GM21717 (cell line): ENCODE results near the gene POTEB3.
"Not testable (repeated sequence)": the region's sequence is repeated elsewhere in the genome, so short reads cannot be mapped to it uniquely, and the experiment has no call there.

Source experiments
- ATAC-seq: cut with Tn5 transposase; IDR thresholded peaks from one replicate; pipeline ENCODE4 v1.9.1; 2021; ENCODE audit warnings: mild to moderate bottlenecking, moderate library complexity; ENCODE audit not compliant: unreplicated experiment

Gene POTEB3

DNA sequence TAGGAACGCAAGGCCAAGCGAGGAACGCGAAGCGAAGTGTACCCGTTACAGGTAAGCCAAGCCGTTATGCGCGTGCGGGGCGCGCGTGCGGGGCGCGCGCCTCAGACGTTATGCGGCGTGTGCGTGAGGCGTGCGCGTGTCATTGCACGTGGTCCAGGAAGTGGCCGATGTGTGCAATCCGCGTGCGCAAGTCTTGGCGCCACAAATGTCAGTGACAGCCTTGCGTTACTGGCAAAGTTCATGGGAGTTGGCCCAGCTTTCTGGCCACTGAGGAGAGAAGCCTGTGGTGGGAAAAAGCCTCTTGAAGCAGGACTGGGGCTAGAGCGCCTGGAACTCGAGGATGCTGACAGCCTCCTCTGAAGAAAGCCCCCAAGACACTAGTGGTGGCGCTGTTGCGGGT lies at the start of gene POTEB3:
Gene POTEB3, minus strand, starts transcription at position 101 of the 400 bp plus-strand sequence. CDS start 488 bp downstream, outside the sequence.
- not testable (repeated sequence) for ATAC-seq

DNA sequence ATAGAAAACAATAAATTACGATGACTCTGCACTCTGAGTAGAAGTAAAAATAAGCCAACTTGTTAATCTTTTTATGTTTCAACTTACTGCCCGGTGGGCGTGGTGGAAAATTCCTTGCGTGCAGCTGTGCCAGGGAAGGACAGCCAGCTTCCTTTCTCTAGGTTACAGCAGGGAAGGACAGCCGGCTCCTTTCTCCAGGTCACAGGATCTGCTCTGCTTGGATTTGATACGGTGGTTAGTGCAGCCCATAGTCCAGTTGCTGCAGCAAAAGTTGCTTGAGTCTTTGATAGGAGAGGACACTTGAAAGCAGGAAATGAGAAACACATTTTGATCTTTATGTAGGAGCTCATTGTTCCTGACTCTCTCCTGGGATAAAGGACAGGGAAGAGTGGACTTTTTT lies 13.4 kb upstream of the POTEB3 start:
- ATAC-seq: not testable (repeated sequence)

DNA sequence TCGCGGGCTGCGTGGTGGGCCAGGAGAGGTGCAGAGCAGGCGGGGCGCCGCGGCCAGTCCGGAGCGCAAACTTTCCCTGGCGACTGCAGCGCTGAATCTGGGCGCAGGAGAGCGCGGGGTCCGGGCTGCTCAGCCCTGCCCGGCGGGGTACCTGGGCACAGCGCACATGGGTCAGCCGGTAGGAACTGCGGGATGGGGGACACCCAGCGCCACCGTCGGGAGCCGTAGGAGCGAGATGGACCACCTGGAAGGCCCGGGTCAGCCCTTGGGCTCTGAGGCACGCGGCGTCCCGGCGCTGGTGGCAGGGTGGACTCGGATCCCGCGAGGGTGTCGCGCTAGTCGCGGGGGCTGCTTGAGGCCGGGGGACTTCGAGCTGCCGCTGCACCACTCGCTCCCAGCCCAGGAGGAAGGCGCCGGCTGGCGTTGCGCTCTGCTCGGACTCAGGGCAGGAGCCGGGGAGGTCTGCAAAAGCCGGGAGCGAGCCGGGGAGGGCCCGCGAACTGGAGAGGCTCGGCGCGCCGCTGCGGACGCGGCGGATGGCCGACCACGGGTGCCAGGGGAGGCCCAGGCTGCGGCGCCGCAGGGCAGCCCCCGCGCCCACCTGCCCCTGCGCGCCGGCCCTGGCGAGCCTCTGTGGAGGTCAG lies 11.7 kb upstream of the POTEB3 start:
- ATAC-seq: not testable (repeated sequence)

DNA sequence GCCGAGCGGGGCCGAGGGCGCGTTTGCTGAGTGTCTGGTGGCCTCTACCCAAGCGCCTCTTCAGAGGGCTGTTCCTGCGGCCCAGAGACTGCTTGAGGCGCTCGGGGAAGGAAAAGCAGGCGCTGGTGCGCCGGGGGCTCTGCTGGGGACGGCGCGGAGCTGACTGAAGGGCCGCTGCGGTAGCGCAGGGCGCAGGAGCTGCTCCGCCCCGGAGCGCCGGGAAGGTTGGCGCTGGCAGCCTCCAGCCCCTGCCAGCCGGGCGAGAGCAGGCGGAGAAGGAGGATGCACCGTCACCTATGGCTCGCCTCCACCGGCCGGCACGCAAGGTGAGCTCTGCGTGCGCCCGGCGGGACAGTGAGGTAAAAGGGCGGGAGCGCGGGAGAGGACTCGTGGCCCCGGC lies 11.2 kb upstream of the POTEB3 start:
- not testable (repeated sequence) for ATAC-seq

DNA sequence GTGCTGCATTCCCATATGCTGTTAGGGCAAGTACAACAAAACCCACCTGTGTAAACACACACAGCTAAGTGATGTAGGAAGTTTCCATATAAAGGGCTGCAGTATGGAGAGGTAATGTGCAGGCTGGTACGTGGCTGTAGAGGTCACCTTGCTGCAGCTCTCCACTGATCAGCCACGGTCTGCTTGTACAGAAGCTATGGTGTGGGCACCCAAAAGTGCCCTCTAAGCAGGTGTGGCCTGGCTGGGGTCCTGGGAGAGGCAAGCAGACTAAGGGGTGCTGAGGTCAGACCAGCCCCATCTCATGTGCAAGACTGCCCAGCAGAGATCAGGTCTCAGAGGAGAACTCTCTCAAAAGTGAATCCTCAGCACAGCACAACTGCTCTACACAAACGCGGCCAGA lies 32.9 kb downstream of the POTEB3 start:
- not testable (repeated sequence) for ATAC-seq

DNA sequence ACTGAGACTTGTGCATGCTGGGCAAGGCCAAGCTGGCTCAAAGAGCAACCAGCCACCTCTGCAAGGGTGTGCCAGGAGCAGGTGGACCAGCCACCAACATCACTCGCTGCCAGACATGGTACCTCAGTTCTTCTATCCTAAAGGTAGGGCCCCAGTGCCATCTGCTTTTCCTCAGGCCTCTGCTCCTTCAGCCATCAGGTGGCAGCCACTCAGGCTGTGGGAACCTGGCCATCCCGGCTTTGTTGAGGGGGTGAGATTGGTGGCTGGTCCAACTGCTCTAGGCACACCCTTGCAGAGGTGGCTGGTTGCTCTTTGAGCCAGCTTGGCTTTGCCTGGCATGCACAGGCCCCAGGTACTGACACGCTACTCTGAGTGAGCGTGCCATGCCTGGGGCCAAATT lies 38.8 kb downstream of the POTEB3 start:
- not testable (repeated sequence) for ATAC-seq

DNA sequence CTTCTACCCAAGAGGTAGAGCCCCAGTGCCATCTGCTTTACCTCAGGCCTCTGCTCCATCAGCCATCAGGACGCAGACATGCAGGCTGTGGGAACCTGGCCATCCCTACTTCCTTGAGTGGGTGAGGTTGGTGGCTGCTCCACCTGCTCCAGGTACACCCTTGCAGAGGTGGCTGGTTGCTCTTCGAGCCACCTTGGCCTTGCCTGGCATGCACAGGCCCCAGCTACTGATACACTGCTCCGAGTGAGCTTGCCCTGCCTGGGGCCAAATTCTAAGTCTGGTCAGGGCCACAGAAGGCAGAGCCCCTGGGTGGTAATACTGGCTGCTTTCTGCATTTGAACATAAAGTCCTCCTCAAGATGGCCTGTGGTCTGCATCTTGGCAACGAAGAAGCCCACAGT lies 41.2 kb downstream of the POTEB3 start:
- ATAC-seq: not testable (repeated sequence)

DNA sequence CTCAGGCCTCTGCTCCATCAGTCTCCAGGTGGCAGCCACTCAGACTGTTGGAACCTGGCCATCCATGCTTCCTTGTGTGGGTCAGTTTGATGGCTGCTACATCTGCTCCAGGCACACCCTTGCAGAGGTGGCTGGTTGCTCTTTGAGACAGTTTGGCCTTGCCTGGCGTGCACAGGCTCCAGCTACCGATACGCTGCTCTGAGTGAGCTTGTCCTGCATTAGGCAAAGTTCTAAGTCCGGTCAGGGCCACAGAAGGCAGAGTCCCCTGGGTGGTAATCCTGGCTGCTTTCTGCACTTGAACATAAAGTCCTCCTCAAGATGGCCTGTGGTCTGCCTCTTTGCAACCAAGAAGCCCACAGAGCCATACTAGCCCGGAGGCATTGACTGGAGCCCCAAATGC lies 41.8 kb downstream of the POTEB3 start:
- ATAC-seq: not testable (repeated sequence)

DNA sequence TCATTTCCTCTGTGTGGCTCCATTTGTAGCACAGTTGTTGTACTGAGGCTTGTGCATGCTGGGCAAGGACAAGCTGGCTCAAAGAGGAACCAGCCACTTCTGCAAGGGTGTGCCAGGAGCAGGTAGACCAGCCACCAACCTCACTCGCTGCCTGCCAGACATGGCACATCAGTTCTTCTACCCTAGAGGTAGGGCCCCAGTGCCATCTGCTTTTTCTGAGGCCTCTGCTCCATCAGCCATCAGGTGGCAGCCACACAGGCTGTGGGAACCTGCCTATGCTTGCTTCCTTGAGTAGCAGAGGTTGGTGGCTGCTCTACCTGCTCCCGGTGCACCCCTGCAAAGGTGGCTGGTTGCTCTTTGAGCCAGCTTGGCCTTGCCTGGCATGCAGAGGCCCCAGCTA lies 42.6 kb downstream of the POTEB3 start:
- ATAC-seq: not testable (repeated sequence)

DNA sequence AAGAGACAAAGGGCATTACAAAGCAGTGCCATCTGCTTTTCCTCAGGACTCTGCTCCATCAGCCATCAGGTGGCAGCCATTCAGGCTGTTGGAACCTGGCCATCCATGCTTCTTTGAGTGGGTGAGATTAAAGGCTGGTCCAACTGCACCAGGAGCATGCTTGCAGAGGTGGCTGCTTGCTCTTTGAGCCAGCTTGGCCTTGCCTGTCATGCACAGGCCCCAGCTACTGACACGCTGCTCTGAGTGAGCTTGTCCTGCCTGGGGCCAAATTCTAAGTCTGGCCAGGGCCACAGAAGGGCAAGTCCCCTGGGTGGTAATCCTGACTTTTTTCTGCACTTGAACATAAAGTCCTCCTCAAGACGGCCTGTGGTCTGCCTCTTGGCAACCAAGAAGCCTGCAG lies 43.1 kb downstream of the POTEB3 start:
- not testable (repeated sequence) for ATAC-seq

DNA sequence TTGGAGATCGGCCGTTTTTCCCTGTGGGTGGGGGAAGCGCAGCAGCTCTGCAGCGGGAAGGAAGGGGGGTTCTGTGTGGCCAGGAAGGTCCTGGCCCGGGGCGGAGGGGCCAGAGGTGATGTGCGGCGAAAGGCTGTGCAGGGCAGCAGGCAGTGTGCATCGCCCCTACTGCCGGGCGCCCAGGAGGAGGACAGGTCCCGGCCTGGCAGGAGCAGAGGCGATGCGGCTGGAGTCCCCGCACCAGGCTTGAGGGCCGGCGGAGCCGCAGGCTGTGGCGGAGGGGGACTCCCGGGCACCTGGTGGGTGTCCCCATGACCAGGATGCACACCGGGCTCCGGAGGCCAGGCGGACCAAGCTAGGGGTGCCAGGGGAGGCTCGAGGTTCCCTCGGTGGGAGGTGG lies 54.3 kb downstream of the POTEB3 start:
- ATAC-seq: not testable (repeated sequence)

DNA sequence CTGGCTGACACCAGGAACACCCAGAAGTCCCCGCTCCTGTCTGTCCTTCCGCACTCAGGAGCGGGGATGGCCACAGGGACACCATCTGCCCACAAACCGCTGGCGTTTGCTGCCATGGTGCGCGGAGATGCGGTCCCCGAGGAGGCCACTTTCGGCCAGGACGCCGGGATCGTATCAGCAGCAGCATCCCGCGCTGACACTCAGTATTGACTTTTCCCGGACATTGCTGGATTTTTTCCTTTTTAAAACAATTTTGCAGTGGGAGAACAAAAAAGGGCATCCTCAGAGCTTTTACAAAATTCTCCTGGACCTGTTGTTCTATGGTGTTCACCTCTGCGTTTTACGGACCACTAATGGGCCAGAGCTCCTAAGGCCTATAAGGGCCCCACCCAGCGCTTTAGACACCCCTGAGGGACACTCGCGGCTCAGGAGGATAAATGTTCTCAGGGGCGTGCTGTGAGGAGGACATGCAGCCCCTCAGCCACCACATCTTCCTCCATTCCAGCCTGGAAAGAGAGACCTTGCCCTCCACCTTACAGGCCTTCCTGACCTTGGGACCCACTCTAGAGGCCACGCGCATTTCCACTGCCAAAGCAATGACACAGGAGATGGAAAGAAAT lies 56.3 kb downstream of the POTEB3 start:
- not testable (repeated sequence) for ATAC-seq

DNA sequence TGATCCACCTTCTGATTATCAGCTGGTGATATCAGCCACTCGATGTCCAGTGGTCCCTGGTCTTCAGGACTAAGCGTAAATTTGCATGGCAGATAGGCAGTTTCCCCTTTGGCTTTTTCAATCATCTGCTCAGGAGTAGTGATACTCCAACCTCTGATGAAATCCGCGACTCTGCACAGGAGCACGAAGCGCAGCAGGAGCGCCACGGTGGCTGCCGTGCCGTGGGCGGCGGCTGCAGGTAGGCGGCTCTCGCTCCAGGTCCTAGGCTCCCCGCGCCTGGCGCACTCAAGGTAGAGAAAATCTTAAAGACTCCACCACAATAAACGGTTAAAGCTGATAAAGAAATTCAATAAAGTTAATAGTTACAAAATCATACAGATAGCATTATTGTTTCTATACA lies 66.6 kb downstream of the POTEB3 start:
- not testable (repeated sequence) for ATAC-seq

DNA sequence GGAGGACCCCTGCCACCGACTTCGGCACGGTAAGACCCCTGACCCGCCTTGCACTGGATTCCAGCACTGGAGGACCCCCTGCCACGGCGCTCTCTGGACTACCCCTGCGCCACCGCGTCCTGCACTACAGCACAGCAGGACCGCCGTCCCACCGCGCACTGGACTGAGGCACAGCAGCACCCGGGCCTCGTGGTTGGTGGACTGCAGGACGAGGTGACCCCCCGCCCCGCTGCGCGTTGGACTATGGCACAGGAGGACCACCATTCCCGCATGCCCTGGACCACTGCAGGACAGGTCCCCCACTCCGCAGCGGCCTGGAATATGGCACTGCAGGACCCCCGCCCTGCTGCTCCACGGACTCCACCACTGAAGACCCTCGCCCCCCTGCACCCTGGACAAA lies 71.1 kb downstream of the POTEB3 start:
- ATAC-seq: not testable (repeated sequence)

DNA sequence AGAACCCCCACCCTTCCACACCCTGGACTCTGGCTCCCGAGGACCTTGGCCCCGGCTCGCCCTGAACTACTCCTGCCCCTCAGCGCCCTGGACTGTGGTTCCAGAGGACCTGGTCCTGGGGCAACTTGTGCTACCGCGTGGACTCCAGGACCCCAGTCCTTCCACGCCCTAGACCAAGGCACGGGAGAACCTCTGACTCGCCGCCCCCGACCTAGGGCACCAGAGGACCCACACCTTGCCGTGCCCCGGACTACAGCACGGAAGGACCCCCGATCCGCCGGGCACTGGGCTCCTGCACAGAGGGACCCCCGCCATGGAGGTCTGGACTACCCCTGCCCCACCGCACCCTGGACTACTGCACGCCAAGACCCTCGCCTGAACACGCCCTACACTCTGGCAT lies 71.7 kb downstream of the POTEB3 start:
- not testable (repeated sequence) for ATAC-seq
